Astrocyte (in vitro differentiated cells and primary cell): Measurements from ENCODE around the gene PTGER4.
"Not testable (repeated sequence)": the region's sequence is repeated elsewhere in the genome, so short reads cannot be mapped to it uniquely, and the experiment has no call there.

ENCODE experiments used
- EZH2 ChIP-seq: IDR thresholded peaks from 2 replicates; pipeline ENCODE4 v1.6.1; 2012; ENCODE audit warnings: mild to moderate bottlenecking, low read length, inconsistent platforms; ENCODE audit not compliant: insufficient read depth
- TF ChIP-seq, protein P1 (sequence below): IDR thresholded peaks from 2 replicates; pipeline ENCODE4 v1.5.1; 2011; ENCODE audit warnings: low read depth, mild to moderate bottlenecking, inconsistent platforms, low read length, moderate library complexity; ENCODE audit not compliant: insufficient read depth

DNA sequence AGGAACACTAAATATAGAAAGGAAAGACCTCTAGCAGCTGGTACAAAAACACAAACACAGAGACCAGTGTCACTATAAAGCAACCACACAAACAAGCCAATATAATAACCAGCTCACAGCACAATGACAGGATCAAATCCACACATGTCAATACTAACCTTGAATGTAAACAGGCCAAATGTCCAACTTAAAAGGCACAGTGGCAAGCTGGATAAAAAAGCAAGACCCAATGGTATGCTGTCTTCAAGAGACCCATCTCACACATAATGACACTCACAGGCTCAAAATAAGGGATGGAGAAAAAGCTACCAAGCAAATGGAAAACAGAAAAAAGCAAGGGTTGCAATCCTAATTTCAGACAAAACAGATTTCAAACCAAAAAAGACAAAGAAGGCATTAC, 22.3 kb downstream of the PTGER4 start:
- TF ChIP-seq, protein P1, sequence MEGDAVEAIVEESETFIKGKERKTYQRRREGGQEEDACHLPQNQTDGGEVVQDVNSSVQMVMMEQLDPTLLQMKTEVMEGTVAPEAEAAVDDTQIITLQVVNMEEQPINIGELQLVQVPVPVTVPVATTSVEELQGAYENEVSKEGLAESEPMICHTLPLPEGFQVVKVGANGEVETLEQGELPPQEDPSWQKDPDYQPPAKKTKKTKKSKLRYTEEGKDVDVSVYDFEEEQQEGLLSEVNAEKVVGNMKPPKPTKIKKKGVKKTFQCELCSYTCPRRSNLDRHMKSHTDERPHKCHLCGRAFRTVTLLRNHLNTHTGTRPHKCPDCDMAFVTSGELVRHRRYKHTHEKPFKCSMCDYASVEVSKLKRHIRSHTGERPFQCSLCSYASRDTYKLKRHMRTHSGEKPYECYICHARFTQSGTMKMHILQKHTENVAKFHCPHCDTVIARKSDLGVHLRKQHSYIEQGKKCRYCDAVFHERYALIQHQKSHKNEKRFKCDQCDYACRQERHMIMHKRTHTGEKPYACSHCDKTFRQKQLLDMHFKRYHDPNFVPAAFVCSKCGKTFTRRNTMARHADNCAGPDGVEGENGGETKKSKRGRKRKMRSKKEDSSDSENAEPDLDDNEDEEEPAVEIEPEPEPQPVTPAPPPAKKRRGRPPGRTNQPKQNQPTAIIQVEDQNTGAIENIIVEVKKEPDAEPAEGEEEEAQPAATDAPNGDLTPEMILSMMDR: not testable (repeated sequence)
- not testable (repeated sequence) for TF ChIP-seq EZH2
